GM12872 (cell line): ENCODE results near the gene TTYH1.
A peak's percentile ranks its signal among the peaks of the same experiment; 100 is the strongest.

Source experiments
- CTCF ChIP-seq: IDR thresholded peaks from 3 replicates; pipeline ENCODE4 v1.5.1; 2011; ENCODE audit warnings: low read depth, mild to moderate bottlenecking, low read length, moderate library complexity; ENCODE audit not compliant: insufficient read depth

The TTYH1 gene

GRCh38 chr19:54383330-54383729 lies 31.9 kb upstream of the TTYH1 start:
- TF ChIP-seq CTCF: no peak

GRCh38 chr19:54387991-54388801 lies 27.1 kb upstream of the TTYH1 start:
- TF ChIP-seq CTCF: no peak

DNA sequence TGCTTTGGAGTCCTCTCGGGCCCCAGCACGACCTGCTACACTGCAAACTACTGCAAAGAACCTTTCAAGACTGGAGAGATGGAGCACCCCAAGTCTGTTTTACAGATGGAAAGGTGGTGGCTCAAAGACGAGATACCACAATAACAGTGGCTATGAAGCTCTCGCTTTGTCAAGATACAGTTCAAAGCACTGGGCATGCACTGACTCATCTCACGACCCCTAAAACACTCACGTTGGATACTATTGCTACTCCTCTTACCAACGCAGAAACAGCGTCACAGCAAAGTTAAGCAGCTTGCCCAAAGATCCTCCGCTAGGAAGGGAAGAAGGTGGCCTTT lies 26.5 kb upstream of the TTYH1 start:
- no peak for TF ChIP-seq CTCF

GRCh38 chr19:54389553-54389952 lies 25.7 kb upstream of the TTYH1 start:
- no peak for TF ChIP-seq CTCF

DNA sequence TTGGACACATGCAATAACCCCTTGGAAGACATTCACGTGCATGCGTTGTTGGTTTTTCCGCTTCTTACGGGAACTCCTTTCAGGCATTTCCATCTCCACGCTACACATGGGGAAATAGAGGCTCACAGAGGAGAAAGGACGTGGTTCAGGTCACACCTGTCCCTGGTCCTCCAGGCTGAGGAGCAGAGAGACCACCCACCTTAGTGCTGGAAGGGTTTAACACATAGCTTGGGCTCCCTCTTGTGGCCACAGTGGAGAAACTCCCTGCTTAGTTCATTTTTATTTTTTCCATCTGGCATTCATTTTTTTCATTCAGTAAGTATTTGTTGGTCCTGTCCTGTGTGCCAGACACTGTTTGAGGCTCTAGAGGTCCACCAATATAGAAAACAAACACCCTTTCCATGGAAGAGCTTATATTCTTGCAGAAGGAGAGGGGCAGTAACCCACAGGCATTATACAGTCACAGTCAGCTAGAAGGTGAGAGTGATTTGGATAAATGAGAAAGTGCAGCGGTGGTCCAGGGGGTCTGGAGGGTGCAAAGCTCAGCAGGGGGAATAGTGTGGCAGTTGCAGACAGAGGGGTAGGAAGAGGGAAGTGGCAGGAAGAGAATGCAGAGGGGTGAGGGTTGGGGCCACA lies 24.2 kb upstream of the TTYH1 start:
- peak; percentile 79 for TF ChIP-seq CTCF

DNA sequence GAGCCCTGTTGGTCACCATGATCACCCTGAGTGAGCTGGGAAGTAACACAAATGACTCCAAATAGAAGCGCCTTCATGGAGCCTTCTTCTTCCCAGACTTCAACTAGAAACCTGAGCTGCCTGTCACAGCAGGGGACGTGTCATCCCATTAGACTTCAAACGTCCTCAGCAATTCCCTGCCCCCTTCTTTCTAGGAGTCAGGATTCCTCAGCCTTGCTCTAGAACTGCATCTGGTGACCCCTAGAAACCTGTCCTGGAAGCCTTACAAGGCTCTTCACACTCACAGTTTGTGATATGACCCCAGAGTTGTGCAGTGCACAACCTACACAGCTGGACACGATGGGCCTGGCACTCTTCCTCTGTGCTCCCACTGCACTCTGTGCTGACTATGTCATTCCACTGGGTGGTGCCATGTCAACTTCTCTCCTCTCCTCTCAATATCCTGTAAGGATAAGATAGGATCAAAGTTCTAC lies 23.6 kb upstream of the TTYH1 start:
- no peak for TF ChIP-seq CTCF

DNA sequence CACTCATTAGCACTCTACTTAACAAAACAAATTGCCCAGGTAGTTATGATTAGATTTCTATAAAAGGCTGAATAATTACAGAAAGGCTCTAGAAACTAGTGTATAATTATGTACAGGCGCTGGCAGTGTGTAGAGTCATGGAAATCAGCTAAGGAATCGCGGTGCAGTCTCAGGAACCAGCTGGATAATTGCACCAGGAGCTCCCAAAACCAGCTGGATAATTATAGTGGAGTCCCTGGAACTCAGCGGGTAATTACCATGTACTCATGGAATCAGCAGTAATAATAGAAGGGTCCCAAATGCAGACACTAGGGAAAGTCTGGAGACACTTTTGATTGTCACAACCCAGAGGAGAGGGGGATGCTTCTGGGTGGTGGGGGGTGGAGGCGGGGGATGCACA lies 23.2 kb upstream of the TTYH1 start:
- no peak for TF ChIP-seq CTCF
